DOHH2 (cell line): Measurements from ENCODE around the gene SEC14L2.

ENCODE experiments used
- H3F3A ChIP-seq: fragments of 200-600 bp; sonication (generic), shearing (Covaris generic); 2 replicates; pipeline ENCODE4 v1.6.0; 2016; ENCODE audit warnings: antibody characterized with exemption, mild to moderate bottlenecking; ENCODE audit not compliant: control insufficient read depth, insufficient read depth
- H3K27ac ChIP-seq: fragments of 200-600 bp; sonication (generic); 2 replicates; pipeline ENCODE4 v1.5.1; 2014; ENCODE audit warnings: low read depth, mild to moderate bottlenecking, low read length, moderate library complexity
- H3K27me3 ChIP-seq: fragments of 200-600 bp; sonication (generic); 2 replicates; pipeline ENCODE4 v1.6.1; 2014; ENCODE audit warnings: mild to moderate bottlenecking, low read length, mixed read lengths; ENCODE audit not compliant: control insufficient read depth
- H3K36me3 ChIP-seq: fragments of 200-600 bp; sonication (generic); 2 replicates; pipeline ENCODE4 v1.6.1; 2014; ENCODE audit warnings: mild to moderate bottlenecking, low read length, moderate library complexity, mixed read lengths; ENCODE audit not compliant: control insufficient read depth
- H3K4me1 ChIP-seq: fragments of 200-600 bp; sonication (generic); 2 replicates; pipeline ENCODE4 v1.6.1; 2014; ENCODE audit warnings: mild to moderate bottlenecking, low read length, mixed read lengths; ENCODE audit not compliant: control insufficient read depth
- H3K4me2 ChIP-seq: fragments of 200-600 bp; sonication (generic); 2 replicates; pipeline ENCODE4 v1.6.0; 2014; ENCODE audit warnings: mild to moderate bottlenecking, low read length, moderate library complexity
- H3K4me3 ChIP-seq: fragments of 200-600 bp; sonication (generic); 2 replicates; pipeline ENCODE4 v1.5.1; 2014; ENCODE audit warnings: mild to moderate bottlenecking, low read length, mixed read lengths
- H3K79me2 ChIP-seq: fragments of 200-600 bp; sonication (generic); 2 replicates; pipeline ENCODE4 v1.6.1; 2014; ENCODE audit warnings: mild to moderate bottlenecking, low read length, mixed read lengths; ENCODE audit not compliant: control insufficient read depth
- H3K9me2 ChIP-seq: fragments of 200-600 bp; sonication (generic); replicated peaks from 2 replicates; pipeline ENCODE4 v1.6.1; 2014; ENCODE audit warnings: mild to moderate bottlenecking, low read length, mixed read lengths; ENCODE audit not compliant: control insufficient read depth
- H3K9me3 ChIP-seq: fragments of 200-600 bp; sonication (generic); 2 replicates; pipeline ENCODE4 v1.6.1; 2014; ENCODE audit warnings: antibody characterized with exemption, low read length, mixed read lengths; ENCODE audit not compliant: control insufficient read depth, insufficient read depth
- H4K20me1 ChIP-seq: fragments of 200-600 bp; sonication (generic); 2 replicates; pipeline ENCODE4 v1.6.0; 2014; ENCODE audit warnings: low read depth, mild to moderate bottlenecking, antibody characterized with exemption, low read length, moderate library complexity; ENCODE audit not compliant: control insufficient read depth, insufficient read depth
- EZH2phosphoT487 ChIP-seq: fragments of 200-600 bp; sonication (generic); IDR thresholded peaks from 2 replicates; pipeline ENCODE4 v1.6.1; 2017; ENCODE audit warnings: borderline replicate concordance, mild to moderate bottlenecking, antibody characterized with exemption, low read length, moderate library complexity, mixed read lengths
- TF ChIP-seq, protein P1 (sequence below): fragments of 200-600 bp; sonication (generic); IDR thresholded peaks from one replicate; pipeline ENCODE4 v1.5.1; 2014; ENCODE audit warnings: antibody characterized with exemption, mild to moderate bottlenecking, low read depth, low read length; ENCODE audit not compliant: poor library complexity, severe bottlenecking

Gene SEC14L2

DNA sequence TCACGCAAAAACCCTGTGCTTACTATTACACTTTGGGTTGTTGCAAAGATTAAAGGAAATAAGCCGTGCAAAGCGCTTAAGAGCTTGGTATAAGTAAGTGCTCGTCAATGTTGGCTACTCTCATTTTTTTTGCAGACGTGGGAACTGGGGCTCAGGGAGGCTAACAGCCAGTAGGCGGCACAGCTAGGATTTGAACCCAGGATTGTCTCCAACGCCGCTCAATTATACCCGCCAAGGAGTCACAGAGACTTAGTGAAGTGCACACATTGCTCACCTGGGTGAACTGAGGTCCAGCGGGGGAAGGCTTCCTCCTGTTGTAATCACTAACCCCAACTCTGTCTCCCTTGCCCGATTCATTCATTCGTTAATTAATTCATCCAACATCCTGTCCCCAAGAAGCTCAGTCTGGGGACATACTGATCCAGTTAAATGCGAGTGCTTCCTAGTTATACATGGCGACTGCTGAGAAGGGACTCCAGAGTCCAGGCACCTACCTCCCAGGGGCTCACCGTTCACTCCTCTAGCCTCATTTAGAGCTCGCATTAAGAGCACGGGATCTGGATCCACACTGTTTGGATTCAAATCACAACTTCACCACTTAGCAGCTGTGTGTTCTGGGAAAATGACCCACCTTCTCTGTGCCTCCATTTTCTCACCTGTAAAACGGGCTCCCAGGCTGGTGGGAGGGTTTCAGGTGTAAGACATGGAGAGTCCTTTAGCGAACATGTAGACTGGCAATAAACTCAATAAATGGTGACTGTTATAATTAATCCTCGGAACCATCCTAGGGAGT lies 27.9 kb downstream of the SEC14L2 start:
- no peaks in the 10 kb centered on the region for H3K27me3 ChIP-seq
- peak overlapping the region; percentile 95 for H3K4me3 ChIP-seq
- peaks cover 41% of the 10 kb centered on the region for H3K4me1 ChIP-seq
- H3K36me3 ChIP-seq = peaks cover 66% of the 10 kb centered on the region
- peak overlapping the region; percentile 67 for H3K27ac ChIP-seq
- TF ChIP-seq, protein P1, sequence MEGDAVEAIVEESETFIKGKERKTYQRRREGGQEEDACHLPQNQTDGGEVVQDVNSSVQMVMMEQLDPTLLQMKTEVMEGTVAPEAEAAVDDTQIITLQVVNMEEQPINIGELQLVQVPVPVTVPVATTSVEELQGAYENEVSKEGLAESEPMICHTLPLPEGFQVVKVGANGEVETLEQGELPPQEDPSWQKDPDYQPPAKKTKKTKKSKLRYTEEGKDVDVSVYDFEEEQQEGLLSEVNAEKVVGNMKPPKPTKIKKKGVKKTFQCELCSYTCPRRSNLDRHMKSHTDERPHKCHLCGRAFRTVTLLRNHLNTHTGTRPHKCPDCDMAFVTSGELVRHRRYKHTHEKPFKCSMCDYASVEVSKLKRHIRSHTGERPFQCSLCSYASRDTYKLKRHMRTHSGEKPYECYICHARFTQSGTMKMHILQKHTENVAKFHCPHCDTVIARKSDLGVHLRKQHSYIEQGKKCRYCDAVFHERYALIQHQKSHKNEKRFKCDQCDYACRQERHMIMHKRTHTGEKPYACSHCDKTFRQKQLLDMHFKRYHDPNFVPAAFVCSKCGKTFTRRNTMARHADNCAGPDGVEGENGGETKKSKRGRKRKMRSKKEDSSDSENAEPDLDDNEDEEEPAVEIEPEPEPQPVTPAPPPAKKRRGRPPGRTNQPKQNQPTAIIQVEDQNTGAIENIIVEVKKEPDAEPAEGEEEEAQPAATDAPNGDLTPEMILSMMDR = peak; percentile 33
- TF ChIP-seq EZH2phosphoT487 = no peak
- H3K79me2 ChIP-seq = peaks cover 56% of the 10 kb centered on the region
- H4K20me1 ChIP-seq = 0 out of 2 replicates have a peak, but pooled peaks cover 10% of the 10 kb centered on the region
- no peaks in the 10 kb centered on the region for H3K9me2 ChIP-seq
- peaks cover 15% of the 10 kb centered on the region for H3F3A ChIP-seq
- H3K9me3 ChIP-seq = no peaks in the 10 kb centered on the region
- peak overlapping the region; percentile 99 for H3K4me2 ChIP-seq

DNA sequence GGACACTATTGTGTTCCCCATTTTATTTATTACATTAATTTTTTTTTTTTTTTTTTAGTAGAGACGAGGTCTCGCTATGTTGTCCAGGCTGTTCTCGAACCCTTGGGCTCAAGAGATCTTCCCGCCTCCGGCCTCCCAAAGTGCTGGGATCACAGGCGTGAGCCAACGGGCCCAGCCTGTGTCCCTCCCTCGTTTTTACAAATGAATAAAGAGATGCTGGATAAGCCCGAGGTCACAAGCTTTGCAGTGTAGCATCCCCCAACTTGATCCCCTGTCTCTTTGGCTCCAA lies 28.5 kb downstream of the SEC14L2 start:
- H3K27ac ChIP-seq = peak overlapping the region; percentile 67
- peaks cover 41% of the 10 kb centered on the region for H3K4me1 ChIP-seq
- peaks cover 56% of the 10 kb centered on the region for H3K79me2 ChIP-seq

DNA sequence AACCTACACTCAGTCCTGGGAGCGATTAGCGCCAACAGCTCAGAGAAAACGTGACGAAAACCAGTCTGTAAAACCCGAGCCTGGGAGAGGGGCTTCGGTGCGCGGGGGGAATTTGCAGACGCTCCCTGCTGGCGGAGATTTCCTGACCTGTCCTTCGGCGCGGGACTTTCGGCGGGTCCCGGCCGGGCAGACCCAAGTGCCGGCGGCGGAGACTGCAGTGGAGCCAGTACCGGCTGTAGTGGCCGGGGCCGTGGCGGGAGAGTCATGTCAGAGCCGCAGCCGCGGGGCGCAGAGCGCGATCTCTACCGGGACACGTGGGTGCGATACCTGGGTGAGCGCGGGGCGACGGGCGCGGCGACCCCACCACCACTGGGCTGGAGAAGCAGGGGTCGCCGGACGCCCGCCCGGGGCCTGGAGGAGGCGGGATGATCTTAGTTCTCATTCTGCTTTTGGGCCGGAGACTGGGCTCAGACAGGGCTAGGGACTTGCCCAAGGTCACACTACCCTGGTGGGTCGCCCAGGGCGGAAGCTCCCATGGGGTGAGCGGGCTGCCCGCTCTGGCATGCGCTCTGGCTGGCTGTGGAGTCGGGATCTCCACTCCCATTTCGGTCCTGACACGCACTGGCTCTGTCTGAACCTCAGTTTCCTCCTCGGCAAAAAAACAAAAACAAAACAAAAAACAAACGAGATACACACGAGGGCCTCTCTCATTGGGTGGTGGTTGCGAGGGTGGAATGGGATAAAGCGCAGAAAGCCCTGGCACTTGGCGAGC lies 29.0 kb downstream of the SEC14L2 start, which contains the start of gene MTFP1:
Gene MTFP1 (plus strand): TSS at position 153 of the 772 bp plus-strand sequence. CDS start 112 bp downstream, at position 265.
- no peaks in the 10 kb centered on the region for H3K9me3 ChIP-seq
- H3K27ac ChIP-seq = peak within 1 kb of the TSS; percentile 67
- H3K4me3 ChIP-seq = peak within 1 kb of the TSS; percentile 95
- H3K4me1 ChIP-seq = peaks cover 41% of the 10 kb centered on the region
- peaks cover 64% of the 10 kb centered on the region for H3K36me3 ChIP-seq
- H3F3A ChIP-seq = peaks cover 15% of the 10 kb centered on the region
- no peaks in the 10 kb centered on the region for H3K9me2 ChIP-seq
- H4K20me1 ChIP-seq = 0 out of 2 replicates have a peak, but pooled peaks cover 10% of the 10 kb centered on the region
- H3K27me3 ChIP-seq = no peaks in the 10 kb centered on the region
- H3K4me2 ChIP-seq = peak within 1 kb of the TSS; percentile 99
- TF ChIP-seq EZH2phosphoT487 = no peak
- H3K79me2 ChIP-seq = peaks cover 56% of the 10 kb centered on the region

More for the DNA sequence above, 28.5 kb downstream of the SEC14L2 start:
- H3K27me3 ChIP-seq = no peaks in the 10 kb centered on the region
- no peaks in the 10 kb centered on the region for H3K9me2 ChIP-seq
- peak overlapping the region; percentile 99 for H3K4me2 ChIP-seq
- TF ChIP-seq, protein P1 = no peak
- no peak for TF ChIP-seq EZH2phosphoT487
- H3K4me3 ChIP-seq = peak overlapping the region; percentile 95
- no peaks in the 10 kb centered on the region for H3K9me3 ChIP-seq
- H4K20me1 ChIP-seq = 0 out of 2 replicates have a peak, but pooled peaks cover 10% of the 10 kb centered on the region
- peaks cover 15% of the 10 kb centered on the region for H3F3A ChIP-seq
- peaks cover 68% of the 10 kb centered on the region for H3K36me3 ChIP-seq
